Activated gamma-delta T cell (primary cell): ENCODE measurements around the gene ASPHD1.

Experiments
- DNase-seq: peaks from one replicate; lab custom pipeline; 2025; lab: John Stamatoyannopoulos, UW

The ASPHD1 gene

DNA sequence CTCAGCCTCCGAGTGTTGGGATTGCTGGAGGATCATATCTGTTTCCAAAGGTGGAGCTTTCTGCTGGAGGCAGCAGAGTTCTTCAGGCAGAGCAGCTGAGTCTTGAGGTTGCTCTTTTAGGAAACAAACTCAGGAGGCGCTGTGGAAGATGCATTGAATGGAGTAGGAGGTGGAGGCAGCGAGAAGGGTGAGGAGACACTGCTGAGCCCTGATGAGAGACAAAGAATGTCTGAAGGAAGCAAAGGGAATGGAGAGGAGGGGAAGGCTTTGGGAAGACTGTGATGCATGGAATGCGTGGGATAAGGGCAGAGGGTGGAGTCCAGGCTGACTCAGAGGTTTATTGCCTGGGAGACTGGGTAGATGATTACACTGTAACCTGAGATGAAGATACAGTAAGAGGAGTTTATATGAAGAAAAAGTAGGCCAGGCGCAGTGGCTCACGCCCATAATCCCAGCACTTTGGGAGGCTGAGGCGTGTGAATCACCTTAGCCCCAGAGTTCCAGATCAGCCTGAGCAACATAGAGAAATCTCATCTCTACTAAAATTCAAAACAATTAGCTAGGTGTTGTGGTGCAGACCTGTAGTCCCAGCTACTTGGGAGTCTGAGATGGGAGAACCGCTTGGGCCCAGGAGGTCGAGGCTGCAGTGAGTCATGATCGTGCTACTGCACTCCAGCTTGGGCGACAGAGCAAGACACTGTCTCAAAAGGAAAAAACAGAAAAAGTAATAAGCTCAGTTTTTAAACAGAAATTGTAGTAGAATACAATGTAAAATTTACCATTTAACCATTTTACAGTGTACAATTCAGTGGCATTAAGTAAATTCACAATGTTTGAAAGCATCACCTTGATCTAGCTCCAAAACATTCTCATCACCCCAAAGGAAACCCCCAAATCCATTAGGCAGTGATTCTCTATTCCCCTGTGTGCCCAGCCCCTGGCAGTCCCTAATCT lies 43.8 kb downstream of the ASPHD1 start:
- no peak for DNase-seq

DNA sequence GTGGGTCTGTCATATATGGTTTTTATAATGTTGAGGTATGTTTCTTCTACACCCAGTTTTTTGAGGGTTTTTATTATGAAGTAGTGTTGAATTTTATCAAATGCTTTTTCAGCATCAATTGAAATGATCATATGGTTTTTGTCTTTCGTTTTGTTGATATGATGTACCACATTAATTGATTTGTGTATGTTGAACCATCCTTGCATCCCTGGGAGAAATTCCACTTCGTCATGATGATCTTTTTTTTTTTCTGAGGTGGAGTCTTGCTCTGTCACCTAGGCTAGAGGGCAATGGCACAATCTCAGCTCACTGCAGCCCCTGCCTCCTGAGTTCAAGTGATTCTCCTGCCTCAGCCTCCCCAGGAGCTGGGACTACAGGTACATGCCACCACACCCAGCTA lies 47.6 kb downstream of the ASPHD1 start:
- DNase-seq, result no peak

DNA sequence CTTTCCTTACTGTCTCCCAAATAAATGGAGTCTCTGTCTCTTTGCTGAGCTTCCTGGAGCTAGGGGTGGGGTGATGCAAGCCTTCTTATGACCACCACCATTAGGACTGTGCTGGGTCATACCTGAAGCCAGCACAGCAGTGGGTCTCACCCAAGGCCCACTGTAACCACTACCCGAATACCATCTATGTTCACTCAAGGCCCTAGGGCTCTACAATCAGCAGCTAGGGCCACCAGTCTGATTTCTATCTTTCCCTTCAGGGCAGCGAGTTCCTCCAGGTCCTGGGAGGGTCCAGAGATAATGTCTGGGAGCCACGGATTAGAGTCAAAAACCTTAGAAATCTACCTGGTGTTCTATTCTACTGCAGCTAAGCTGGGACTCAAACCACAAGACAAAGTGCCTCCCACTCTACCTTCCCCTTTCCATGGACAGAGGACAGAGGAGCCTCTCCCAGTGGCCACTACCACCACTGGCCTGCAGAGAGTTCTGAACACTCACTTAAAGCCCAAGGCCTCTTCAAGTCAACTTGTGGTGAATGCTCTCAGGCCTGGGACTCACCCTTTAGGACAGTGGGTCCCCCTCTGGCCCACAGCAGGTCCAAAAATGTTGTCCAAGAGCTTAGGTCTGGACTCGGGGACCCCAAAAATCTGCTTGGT lies 50.6 kb downstream of the ASPHD1 start:
- DNase-seq, result no peak

DNA sequence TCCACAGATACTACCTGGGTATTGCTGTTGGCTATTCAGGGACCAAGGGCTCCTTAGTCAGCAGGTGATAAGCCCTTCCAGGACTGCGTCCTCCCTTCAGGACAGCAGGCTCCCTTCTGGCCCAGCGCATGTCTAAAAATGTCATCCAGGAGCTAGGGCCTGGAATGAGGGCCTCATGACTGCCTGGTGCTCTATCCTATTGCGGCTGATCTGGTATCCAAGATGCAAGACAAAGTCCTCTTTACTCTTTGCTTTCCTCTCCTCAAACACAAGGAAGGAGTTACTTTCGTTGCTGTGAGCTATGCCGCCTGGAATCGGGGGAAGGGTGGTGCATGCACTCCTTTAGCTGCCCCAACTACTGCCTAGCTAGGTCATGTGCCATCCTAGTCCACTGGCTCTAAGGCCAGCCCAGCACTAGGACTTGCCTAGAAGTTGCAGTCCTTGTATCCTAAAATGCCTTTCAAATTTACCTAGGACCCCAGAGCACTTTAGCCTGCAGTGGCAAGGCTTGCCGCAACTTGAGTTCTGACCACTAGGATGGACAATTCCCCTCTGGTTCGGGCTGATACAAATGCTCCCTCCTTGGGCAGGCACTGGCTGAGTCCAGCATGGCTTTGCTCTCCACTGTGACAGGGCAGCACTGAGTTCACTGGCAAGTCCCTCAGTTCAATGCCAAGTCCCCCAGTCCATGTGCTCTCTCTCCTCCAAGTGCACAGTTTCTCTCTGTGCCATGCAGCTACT lies 51.5 kb downstream of the ASPHD1 start:
- no peak for DNase-seq
